ENCODE results near the gene WNT10A. TPM values are rescaled to one million over a fixed set of nuclear protein-coding genes. Genes with fewer than 3 reads are reported as not detected.
"Not testable (repeated sequence)": the region's sequence is repeated elsewhere in the genome, so short reads cannot be mapped to it uniquely, and the experiment has no call there.

WNT10A gene
- 10 to 100 TPM in 1 of 2 donors, 1 to 10 TPM in 1; 1.0 to 49.8 TPM for total RNA-seq

DNA sequence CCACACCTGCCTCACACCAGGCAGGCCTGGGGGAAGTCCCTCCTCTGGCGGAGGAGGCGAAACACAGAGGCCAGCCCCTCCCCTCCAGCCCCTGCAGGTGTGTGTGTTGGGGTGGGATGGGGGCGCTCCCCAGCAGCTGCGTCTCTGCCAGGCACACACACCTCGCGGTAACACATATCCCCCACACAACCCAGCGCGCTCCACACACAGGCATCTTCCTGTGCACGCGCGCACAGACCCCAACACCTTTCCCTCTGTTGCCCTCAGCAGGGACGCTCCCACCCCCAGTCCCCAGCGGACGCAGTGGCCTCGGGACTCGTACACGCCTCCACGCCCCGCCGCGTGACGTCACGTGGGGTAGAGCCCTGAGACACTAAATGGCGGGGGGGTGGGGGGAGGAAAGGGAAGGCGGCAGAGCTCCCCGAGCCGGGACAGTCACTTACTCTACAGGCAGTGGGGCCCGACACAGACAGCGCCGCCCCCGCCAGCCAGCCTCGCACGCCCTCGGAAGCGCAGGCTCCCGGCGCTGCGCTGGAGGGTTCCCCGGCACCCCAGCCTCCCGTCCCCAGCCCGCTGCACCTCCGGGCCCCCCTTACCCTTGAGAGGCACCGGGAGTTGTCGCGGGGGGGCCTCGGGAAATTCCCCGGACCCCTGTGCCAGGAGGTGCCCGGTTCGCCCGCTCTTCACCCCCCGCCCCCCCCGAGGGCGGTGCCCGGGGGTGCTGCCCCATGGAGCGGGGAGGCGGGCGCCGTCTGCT lies at the start of gene WNT10A:
Gene WNT10A (plus strand): TSS at position 751 of the 757 bp plus-strand sequence. CDS start 144 bp downstream, outside the sequence.
- peak within 1 kb of the TSS; percentile 81 for H3K27ac Mint-ChIP-seq
- H3K9me3 Mint-ChIP-seq = no peaks in the 10 kb centered on the region
- H3K4me1 Mint-ChIP-seq = peaks cover 27% of the 10 kb centered on the region
- H3K36me3 Mint-ChIP-seq (ENCODE audit: low read depth) = peaks cover 39% of the 10 kb centered on the region
- H3K4me3 Mint-ChIP-seq = peak within 1 kb of the TSS; percentile 83
- H3K27me3 Mint-ChIP-seq = peaks cover 3% of the 10 kb centered on the region
- peak; percentile 75 for ATAC-seq (replicated peaks)

DNA sequence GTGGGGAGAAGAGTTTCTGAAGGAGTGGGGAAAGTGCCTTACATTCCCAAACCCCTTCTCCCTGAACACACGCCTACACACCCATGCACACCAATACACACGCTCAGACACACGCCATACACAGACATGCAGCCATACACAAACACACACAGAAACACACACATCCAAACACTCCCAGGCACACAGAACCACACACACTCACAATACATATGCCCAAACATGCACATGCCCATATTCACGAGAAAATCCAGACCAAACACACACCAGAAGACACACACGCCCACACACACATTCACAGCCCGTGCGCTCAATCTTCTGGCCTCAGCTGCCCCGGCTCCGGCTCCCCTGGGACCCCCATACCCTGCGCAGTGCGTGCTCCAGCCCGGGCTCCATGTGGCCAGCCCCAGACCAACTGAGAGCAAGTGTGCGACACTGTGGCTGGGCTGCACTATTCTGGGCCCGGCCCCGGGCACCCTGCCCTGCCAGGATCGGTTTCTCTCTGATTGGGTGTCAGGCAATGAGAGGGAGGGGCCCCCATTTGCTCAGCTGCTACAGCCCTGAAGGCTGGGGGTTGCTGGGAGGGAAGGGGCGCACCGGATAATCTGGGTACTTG lies 49.2 kb upstream of the WNT10A start, which contains the start of gene PRKAG3:
Gene PRKAG3 (minus strand): TSS at position 426 of the 613 bp plus-strand sequence.
- Mint-ChIP-seq H3K4me3 (no peak within 1 kb of the TSS), H3K27me3 (peaks cover 33% of the 10 kb centered on the region), H3K9me3 (no peaks in the 10 kb centered on the region), H3K36me3 (ENCODE audit: low read depth) (no peaks in the 10 kb centered on the region), H3K4me1 (no peaks in the 10 kb centered on the region), H3K27ac (no peak within 1 kb of the TSS)
- no peak for ATAC-seq (replicated peaks)

DNA sequence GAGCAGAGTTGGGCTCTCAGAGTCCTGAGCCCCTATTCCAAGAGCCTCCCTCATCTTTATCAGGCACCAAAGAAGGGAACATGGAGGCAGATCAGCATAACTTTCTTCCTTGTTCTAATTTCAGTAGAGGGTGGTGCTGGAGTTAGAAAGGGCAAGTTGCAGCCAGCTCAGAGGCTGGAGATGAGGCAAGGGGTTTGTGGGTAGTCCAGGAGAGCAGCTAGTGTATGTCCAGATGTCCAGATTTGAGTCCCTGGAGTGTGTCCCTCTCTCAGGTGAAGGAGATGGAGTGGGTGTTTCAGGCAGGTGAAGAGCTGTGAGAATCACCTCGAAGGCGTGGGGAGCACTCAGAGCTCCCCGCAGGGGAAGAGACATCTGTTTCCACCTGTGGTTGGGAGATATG lies 48.6 kb upstream of the WNT10A start:
- no peaks in the 10 kb centered on the region for H3K9me3 Mint-ChIP-seq
- H3K4me1 Mint-ChIP-seq = no peaks in the 10 kb centered on the region
- no peak overlapping the region for H3K27ac Mint-ChIP-seq
- H3K27me3 Mint-ChIP-seq = peaks cover 36% of the 10 kb centered on the region
- H3K4me3 Mint-ChIP-seq = no peak overlapping the region
- H3K36me3 Mint-ChIP-seq (ENCODE audit: low read depth) = no peaks in the 10 kb centered on the region
- ATAC-seq (replicated peaks) = no peak

- Mint-ChIP-seq H3K27ac (no peak overlapping the region), H3K4me3 (no peak overlapping the region), H3K4me1 (no peaks in the 10 kb centered on the region), H3K27me3 (peaks cover 40% of the 10 kb centered on the region), H3K9me3 (peaks cover 2% of the 10 kb centered on the region), H3K36me3 (ENCODE audit: low read depth) (no peaks in the 10 kb centered on the region)
- no peak for ATAC-seq (replicated peaks)
Observed at GRCh38 chr2:218832520-218832919, 48.1 kb upstream of the WNT10A start.

DNA sequence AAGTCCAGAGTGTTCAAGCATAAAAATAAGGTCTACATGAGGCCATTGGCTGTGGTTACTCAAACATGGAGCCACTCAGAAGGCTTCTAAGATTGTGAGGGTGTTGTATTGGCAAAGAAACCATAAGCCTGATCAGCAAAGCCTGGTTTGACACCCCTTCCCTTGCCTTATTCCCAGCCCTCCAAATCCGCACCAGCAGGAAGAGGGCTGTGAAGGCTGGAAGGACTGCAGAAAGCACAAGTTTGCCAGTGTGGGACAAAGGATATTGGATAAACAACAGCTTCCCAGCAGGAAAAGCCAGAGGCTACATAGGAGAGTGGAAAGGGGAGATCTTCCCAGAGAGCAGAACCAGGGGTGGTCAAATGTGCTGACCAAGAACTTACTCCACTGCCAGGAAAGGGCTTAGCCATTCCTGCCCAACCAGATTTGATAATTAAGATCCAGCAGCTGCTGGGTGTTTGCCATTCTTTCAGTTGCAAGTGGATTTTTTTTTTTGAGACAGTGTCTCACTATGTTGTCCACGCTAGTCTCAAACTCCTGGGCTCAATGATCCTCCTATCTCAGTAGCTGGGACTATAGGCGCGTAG lies 47.5 kb upstream of the WNT10A start:
- Mint-ChIP-seq H3K27me3 (peaks cover 43% of the 10 kb centered on the region), H3K27ac (no peak overlapping the region), H3K36me3 (ENCODE audit: low read depth) (no peaks in the 10 kb centered on the region), H3K4me3 (no peak overlapping the region), H3K9me3 (peaks cover 8% of the 10 kb centered on the region), H3K4me1 (no peaks in the 10 kb centered on the region)
- no peak for ATAC-seq (replicated peaks)

DNA sequence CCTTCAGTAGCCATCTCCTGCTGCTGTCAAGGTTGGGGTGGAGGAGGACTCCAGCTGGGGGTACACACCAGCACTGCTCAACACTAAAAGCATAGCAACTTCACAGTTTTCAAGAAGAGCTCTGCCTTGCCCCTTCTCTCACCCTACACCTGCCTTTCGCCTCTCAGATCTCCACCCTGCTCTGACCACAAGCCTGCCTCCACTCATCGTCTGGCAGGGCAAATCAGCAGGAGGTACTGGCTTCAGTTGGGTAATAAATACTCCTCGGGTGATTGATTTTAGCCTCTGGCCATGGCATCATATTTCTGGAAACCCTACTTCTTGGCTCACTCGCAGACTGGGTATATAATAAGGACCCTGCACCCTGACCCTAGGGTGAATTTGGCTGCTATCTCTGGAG lies 46.0 kb upstream of the WNT10A start:
- no peaks in the 10 kb centered on the region for H3K36me3 Mint-ChIP-seq (ENCODE audit: low read depth)
- H3K4me1 Mint-ChIP-seq = no peaks in the 10 kb centered on the region
- no peak overlapping the region for H3K4me3 Mint-ChIP-seq
- ATAC-seq (replicated peaks) = no peak
- peaks cover 9% of the 10 kb centered on the region for H3K9me3 Mint-ChIP-seq
- H3K27ac Mint-ChIP-seq = no peak overlapping the region
- peaks cover 52% of the 10 kb centered on the region for H3K27me3 Mint-ChIP-seq

DNA sequence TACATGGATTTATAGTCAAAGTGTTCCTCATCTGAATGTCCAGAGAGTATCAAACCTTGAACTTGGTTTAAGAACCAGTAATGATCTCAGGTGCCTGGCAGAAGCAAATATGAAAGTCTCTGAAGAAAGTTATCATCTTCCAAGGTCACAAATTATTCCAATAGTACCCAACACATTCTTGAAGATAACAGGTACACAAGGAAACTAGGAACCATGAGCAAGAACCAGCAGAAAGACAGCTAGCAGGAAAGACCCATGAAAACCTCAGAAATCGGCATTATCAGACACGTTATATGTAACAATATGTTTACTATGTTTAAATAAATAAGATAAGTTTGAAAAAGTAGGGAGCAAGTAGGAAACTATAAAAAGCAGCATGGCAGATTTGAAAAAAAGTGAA lies 43.2 kb upstream of the WNT10A start:
- no peaks in the 10 kb centered on the region for H3K4me1 Mint-ChIP-seq
- H3K27me3 Mint-ChIP-seq = peaks cover 52% of the 10 kb centered on the region
- H3K4me3 Mint-ChIP-seq = no peak overlapping the region
- no peak overlapping the region for H3K27ac Mint-ChIP-seq
- H3K9me3 Mint-ChIP-seq = peaks cover 9% of the 10 kb centered on the region
- ATAC-seq (replicated peaks) = no peak
- H3K36me3 Mint-ChIP-seq (ENCODE audit: low read depth) = no peaks in the 10 kb centered on the region

DNA sequence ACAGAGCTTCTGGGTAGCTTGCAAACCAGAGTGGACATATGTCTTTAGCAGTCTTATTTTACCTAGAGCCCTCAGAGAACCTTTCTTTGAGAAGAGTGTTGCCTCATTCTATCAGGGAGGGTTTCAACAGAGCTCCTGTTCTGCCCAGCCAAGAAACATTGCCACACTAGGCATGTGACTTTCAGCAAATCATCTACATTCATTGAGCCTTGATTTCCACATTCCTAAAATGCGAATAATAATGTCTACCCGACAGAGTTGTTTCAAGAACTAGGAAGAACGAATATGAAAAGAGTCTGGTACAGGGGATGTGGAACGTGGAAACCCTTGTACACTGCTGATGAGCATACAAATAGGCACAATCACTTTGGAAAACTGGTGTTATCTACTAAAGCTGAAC lies 41.2 kb upstream of the WNT10A start:
- Mint-ChIP-seq H3K27ac (no peak overlapping the region), H3K36me3 (ENCODE audit: low read depth) (no peaks in the 10 kb centered on the region), H3K9me3 (peaks cover 9% of the 10 kb centered on the region), H3K4me1 (no peaks in the 10 kb centered on the region), H3K4me3 (no peak overlapping the region), H3K27me3 (peaks cover 48% of the 10 kb centered on the region)
- no peak for ATAC-seq (replicated peaks)

DNA sequence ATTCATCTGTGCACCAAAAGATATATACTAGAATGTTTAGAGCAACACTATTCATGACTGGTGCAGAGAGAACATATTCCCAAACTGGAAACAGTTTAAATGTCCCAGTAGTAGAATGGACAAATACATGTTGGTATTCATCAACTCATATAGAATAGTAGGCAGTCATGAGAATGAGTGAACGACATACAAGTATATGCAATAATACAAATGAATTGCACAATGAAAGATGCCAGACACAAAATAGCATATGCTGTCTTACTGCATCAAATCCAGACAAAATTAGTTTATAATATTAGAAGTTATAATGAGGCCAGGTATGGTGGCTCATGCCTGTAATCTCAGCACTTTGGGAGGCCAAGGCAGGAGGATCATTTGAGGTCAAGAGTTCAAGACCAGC lies 40.8 kb upstream of the WNT10A start:
- H3K36me3 Mint-ChIP-seq (ENCODE audit: low read depth) = no peaks in the 10 kb centered on the region
- no peaks in the 10 kb centered on the region for H3K4me1 Mint-ChIP-seq
- H3K27me3 Mint-ChIP-seq = peaks cover 48% of the 10 kb centered on the region
- no peak for ATAC-seq (replicated peaks)
- peaks cover 9% of the 10 kb centered on the region for H3K9me3 Mint-ChIP-seq
- no peak overlapping the region for H3K4me3 Mint-ChIP-seq
- H3K27ac Mint-ChIP-seq = no peak overlapping the region

- H3K4me1 Mint-ChIP-seq; H3K27ac Mint-ChIP-seq; H3K36me3 Mint-ChIP-seq (ENCODE audit: low read depth); H3K4me3 Mint-ChIP-seq; ATAC-seq (replicated peaks); H3K9me3 Mint-ChIP-seq: not testable (repeated sequence)
- H3K27me3 Mint-ChIP-seq = peaks cover 28% of the 10 kb centered on the region
Observed at GRCh38 chr2:218844334-218844733, 36.3 kb upstream of the WNT10A start.

DNA sequence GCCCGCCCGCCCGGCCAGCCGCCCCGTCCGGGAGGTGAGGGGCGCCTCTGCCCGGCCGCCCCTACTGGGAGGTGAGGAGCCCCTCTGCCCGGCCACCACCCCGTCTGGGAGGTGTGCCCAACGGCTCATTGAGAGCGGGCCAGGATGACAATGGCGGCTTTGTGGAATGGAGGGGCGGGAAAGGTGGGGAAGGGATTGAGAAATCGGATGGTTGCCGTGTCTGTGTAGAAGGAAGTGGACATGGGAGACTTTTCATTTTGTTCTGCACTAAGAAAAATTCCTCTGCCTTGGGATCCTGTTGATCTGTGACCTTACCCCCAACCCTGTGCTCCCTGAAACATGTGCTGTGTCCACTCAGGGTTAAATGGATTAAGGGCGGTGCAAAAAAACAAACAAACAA lies 33.7 kb upstream of the WNT10A start:
- H3K27me3 Mint-ChIP-seq = peaks cover 18% of the 10 kb centered on the region
- H3K27ac Mint-ChIP-seq; H3K36me3 Mint-ChIP-seq (ENCODE audit: low read depth); ATAC-seq (replicated peaks); H3K9me3 Mint-ChIP-seq; H3K4me1 Mint-ChIP-seq; H3K4me3 Mint-ChIP-seq: not testable (repeated sequence)

- Mint-ChIP-seq H3K4me1 (no peaks in the 10 kb centered on the region), H3K36me3 (ENCODE audit: low read depth) (no peaks in the 10 kb centered on the region), H3K27me3 (peaks cover 25% of the 10 kb centered on the region), H3K4me3 (no peak overlapping the region), H3K9me3 (no peaks in the 10 kb centered on the region), H3K27ac (no peak overlapping the region)
- no peak for ATAC-seq (replicated peaks)
Observed at GRCh38 chr2:218849721-218850120, 30.9 kb upstream of the WNT10A start.

DNA sequence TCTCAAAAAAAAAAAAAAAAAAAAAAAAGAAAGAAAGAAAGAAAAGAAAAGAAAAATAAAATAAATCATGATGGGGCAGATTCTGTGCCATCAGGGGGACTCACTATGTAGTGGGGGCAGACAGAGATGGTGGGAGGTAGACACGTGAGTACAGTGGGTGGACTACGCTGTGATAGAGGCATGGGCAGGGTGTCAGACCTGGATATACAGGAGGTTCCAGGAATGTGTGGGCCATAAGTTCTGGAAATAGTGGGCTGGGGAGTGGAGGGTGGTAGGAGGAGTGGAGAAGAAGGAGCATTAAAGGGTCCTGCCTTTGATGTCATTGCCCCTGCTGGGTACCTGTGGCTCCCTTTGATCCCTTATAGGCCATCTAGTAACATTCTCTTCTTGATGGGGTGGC lies 29.9 kb upstream of the WNT10A start:
- H3K4me3 Mint-ChIP-seq = no peak overlapping the region
- no peaks in the 10 kb centered on the region for H3K36me3 Mint-ChIP-seq (ENCODE audit: low read depth)
- no peaks in the 10 kb centered on the region for H3K9me3 Mint-ChIP-seq
- no peak for ATAC-seq (replicated peaks)
- no peaks in the 10 kb centered on the region for H3K4me1 Mint-ChIP-seq
- peaks cover 34% of the 10 kb centered on the region for H3K27me3 Mint-ChIP-seq
- H3K27ac Mint-ChIP-seq = no peak overlapping the region

- no peak for ATAC-seq (replicated peaks)
- H3K4me3 Mint-ChIP-seq = no peak overlapping the region
- no peaks in the 10 kb centered on the region for H3K36me3 Mint-ChIP-seq (ENCODE audit: low read depth)
- H3K27ac Mint-ChIP-seq = no peak overlapping the region
- H3K27me3 Mint-ChIP-seq = peaks cover 39% of the 10 kb centered on the region
- no peaks in the 10 kb centered on the region for H3K4me1 Mint-ChIP-seq
- H3K9me3 Mint-ChIP-seq = no peaks in the 10 kb centered on the region
Observed at GRCh38 chr2:218851286-218851685, 29.4 kb upstream of the WNT10A start.
